Cerebellar cortex (tissue), 1 donor: ENCODE measurements around the gene DCHS2.
"Not testable (repeated sequence)": the region's sequence is repeated elsewhere in the genome, so short reads cannot be mapped to it uniquely, and the experiment has no call there.

Source experiments
- DNase-seq: peaks from one replicate; pipeline ENCODE4 v3.0.0-alpha.2; 2015; ENCODE audit warnings: low spot score

DCHS2 gene

GRCh38 chr4:154217384-154217783, 274.2 kb downstream of the DCHS2 start:
- not testable (repeated sequence) for DNase-seq

- no peak for DNase-seq
Observed at GRCh38 chr4:154211506-154211905, 280.1 kb downstream of the DCHS2 start.

GRCh38 chr4:154208424-154208823, 283.2 kb downstream of the DCHS2 start:
- DNase-seq, result no peak

GRCh38 chr4:154205471-154205870, 286.1 kb downstream of the DCHS2 start:
- DNase-seq, result no peak

- DNase-seq, result no peak
Observed at GRCh38 chr4:154194649-154195048, 296.9 kb downstream of the DCHS2 start.

GRCh38 chr4:154192585-154192984, 299.0 kb downstream of the DCHS2 start:
- DNase-seq, result no peak

GRCh38 chr4:154189346-154189745, 302.3 kb downstream of the DCHS2 start:
- no peak for DNase-seq

- DNase-seq, result no peak
Observed at GRCh38 chr4:154186888-154187287, 304.7 kb downstream of the DCHS2 start.

GRCh38 chr4:154186035-154186434, 305.6 kb downstream of the DCHS2 start:
- DNase-seq, result no peak

- DNase-seq, result no peak
Observed at GRCh38 chr4:154184238-154184637, 307.4 kb downstream of the DCHS2 start.

GRCh38 chr4:154183264-154183663, 308.3 kb downstream of the DCHS2 start:
- DNase-seq, result no peak
